Sigmoid colon (tissue), 4 donors: Measurements from ENCODE around the gene BRSK2.
"Not testable (repeated sequence)": the region's sequence is repeated elsewhere in the genome, so short reads cannot be mapped to it uniquely, and the experiment has no call there.

ENCODE experiments used
- CTCF ChIP-seq, 4 experiments: fragments of 450-650 bp in 3 of 4; fragments of 200-600 bp in 1 of 4; IDR thresholded peaks; one replicate each; pipeline ENCODE4 v1.5.1; 2016 to 2019; ENCODE audit warnings: antibody characterized with exemption in 4 of 4, mild to moderate bottlenecking in 3 of 4, moderate library complexity in 2 of 4
- EP300 ChIP-seq, 4 donors: sonication (generic); formaldehyde crosslinking; IDR thresholded peaks; one replicate each; pipeline ENCODE4 v1.6.1; 2017; ENCODE audit warnings: antibody characterized with exemption in 4 of 4
- POLR2A ChIP-seq, 2 donors: fragments of 450-650 bp; IDR thresholded peaks; one replicate each; pipeline ENCODE4 v1.6.1; 2016; ENCODE audit warnings: antibody characterized with exemption in 2 of 2, mild to moderate bottlenecking in 2 of 2, moderate library complexity in 2 of 2
- POLR2AphosphoS5 ChIP-seq, 4 donors: sonication (generic); formaldehyde crosslinking; IDR thresholded peaks; one replicate each; pipeline ENCODE4 v1.6.1; 2017; ENCODE audit warnings: antibody characterized with exemption in 4 of 4

- not testable (repeated sequence) for TF ChIP-seq POLR2AphosphoS5, POLR2A, CTCF, EP300 (IDR thresholded peaks at IDR 0.05)
Observed at GRCh38 chr11:1435479-1435819, 45.7 kb downstream of the BRSK2 start.
